ENCODE results near the gene AKAP13.

DNA sequence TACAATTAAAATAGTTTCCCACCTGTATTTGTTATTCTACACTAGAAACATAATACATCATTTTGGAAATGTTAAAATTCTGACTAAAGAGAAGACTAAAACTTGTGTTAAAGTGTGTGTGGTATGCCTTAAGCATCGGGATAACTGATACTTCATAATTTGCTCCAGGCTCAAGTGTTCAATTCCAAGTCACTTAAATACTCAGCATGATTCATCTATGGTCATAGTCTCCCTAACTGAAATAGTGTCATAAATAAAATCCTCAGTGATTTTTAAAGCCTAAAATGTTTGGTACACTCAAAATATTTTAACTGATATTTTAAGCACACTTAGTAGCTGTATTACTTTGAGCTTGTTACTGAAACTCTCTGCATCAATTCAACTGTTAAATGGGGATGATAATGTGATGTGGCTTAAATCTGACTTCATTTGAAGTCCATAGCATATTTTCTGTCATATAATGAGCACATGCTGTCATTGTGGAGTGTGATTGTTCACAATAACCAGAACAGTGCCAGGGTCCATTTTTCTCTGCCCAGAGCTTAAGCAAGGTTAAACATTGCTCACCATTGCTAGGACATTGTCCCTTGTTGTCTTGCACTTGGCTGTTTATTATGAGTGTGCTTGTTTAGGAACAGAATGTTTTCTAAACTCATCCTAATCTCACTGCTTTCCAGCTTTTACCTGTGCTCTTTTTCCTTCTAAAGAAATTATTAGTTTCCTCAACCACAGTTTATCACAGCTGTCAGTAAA lies 292.1 kb downstream of the AKAP13 start:
- TF ChIP-seq, protein P1, sequence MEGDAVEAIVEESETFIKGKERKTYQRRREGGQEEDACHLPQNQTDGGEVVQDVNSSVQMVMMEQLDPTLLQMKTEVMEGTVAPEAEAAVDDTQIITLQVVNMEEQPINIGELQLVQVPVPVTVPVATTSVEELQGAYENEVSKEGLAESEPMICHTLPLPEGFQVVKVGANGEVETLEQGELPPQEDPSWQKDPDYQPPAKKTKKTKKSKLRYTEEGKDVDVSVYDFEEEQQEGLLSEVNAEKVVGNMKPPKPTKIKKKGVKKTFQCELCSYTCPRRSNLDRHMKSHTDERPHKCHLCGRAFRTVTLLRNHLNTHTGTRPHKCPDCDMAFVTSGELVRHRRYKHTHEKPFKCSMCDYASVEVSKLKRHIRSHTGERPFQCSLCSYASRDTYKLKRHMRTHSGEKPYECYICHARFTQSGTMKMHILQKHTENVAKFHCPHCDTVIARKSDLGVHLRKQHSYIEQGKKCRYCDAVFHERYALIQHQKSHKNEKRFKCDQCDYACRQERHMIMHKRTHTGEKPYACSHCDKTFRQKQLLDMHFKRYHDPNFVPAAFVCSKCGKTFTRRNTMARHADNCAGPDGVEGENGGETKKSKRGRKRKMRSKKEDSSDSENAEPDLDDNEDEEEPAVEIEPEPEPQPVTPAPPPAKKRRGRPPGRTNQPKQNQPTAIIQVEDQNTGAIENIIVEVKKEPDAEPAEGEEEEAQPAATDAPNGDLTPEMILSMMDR (IDR thresholded peaks at IDR 0.05; ENCODE audit: low read depth, low read length) = no peak
- TF ChIP-seq EZH2phosphoT487 (IDR thresholded peaks at IDR 0.05; ENCODE audit: low read depth) = no peak

Measured in OCI-LY3 (cell line).